Glutamatergic neuron (in vitro differentiated cells): Measurements from ENCODE around the gene PTGR3. TPM values are rescaled to one million over a fixed set of nuclear protein-coding genes. Genes with fewer than 3 reads are reported as not detected.

Experiments
- DNase-seq: peaks from one replicate; pipeline ENCODE4 v3.0.0; 2022
- H3K27ac Mint-ChIP-seq: one replicate; pipeline ENCODE4 v1.8.0; 2020; ENCODE audit warnings: mild to moderate bottlenecking, mixed read lengths, inconsistent platforms; ENCODE audit not compliant: unreplicated experiment
- H3K27me3 Mint-ChIP-seq: one replicate; pipeline ENCODE4 v1.8.0; 2020; ENCODE audit warnings: mild to moderate bottlenecking, moderate library complexity, mixed read lengths, inconsistent platforms; ENCODE audit not compliant: unreplicated experiment
- H3K36me3 Mint-ChIP-seq: one replicate; pipeline ENCODE4 v1.8.0; 2020; ENCODE audit warnings: mild to moderate bottlenecking, mixed read lengths, inconsistent platforms; ENCODE audit not compliant: unreplicated experiment
- H3K4me1 Mint-ChIP-seq: one replicate; pipeline ENCODE4 v1.8.0; 2020; ENCODE audit warnings: mild to moderate bottlenecking, low read depth, mixed read lengths, inconsistent platforms; ENCODE audit not compliant: unreplicated experiment
- H3K4me3 Mint-ChIP-seq: one replicate; pipeline ENCODE4 v1.8.0; 2020; ENCODE audit warnings: mild to moderate bottlenecking, mixed read lengths, inconsistent platforms; ENCODE audit not compliant: unreplicated experiment
- H3K9me3 Mint-ChIP-seq: one replicate; pipeline ENCODE4 v1.8.0; 2020; ENCODE audit warnings: mild to moderate bottlenecking, moderate library complexity, mixed read lengths, inconsistent platforms; ENCODE audit not compliant: unreplicated experiment
- CTCF ChIP-seq: fragments of 200-600 bp; sonication (generic); IDR thresholded peaks from one replicate; pipeline ENCODE4 v1.5.0; 2021; ENCODE audit not compliant: partially characterized antibody, unreplicated experiment
- total RNA-seq: library from RNA; stranded (reverse); fragmentation: NEBNext Ultra II Directional; extraction: Animal tissue kit (Norgen Biotek cat#: 25700); gene quantifications from one replicate; pipeline ENCODE4 v1.2.1, GENCODE V29; 2021; ENCODE audit not compliant: unreplicated experiment

The PTGR3 gene
- total RNA-seq, 1 donor from 2014 or later: 20.4 TPM

DNA sequence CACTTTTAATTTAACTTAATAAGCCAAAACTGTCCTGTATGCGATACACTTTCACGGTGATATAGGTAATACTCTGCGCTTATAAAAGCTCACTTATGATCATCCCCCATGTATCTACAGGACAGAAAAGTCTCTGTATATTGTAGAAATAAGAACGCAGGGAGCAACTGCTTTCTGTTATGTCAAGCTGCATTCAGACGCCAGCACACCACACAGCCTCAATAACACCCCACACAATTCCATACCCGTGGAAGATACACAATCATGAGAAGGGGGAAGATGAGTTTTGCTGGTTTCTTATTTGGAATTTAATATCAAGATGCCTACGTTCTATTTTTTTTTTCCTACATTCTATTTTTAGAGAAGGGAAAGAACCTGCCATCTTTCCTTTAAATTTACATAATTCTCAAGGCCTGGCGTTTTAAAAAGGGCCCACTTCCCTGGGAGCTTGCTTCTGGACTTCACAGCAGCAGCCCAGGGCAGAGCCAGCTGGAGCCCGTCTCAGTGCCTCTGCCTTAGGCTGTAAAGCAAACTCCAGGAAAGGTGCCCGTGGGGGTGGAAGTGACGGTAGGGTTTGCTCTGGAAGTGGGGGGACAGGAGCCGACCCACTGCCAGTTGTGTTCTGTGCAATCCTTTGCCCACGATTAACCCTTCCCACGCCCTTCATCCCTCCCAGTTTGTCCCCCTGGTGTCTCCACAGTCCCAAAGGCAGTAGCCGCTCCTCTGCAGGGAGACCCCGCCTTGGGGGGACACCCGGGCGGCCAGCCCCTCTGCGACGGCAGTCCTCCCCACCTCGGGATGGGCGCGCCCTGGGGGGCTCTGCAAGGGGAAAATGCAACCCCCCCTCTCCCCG, 5.3 kb downstream of the PTGR3 start:
- peaks cover 12% of the 10 kb centered on the region for H3K4me1 Mint-ChIP-seq
- no peak overlapping the region for H3K4me3 Mint-ChIP-seq
- no peaks in the 10 kb centered on the region for H3K36me3 Mint-ChIP-seq
- no peak overlapping the region for H3K27ac Mint-ChIP-seq
- no peak for TF ChIP-seq CTCF
- peaks cover 11% of the 10 kb centered on the region for H3K9me3 Mint-ChIP-seq
- H3K27me3 Mint-ChIP-seq: peaks cover 15% of the 10 kb centered on the region
- no peak for DNase-seq

DNA sequence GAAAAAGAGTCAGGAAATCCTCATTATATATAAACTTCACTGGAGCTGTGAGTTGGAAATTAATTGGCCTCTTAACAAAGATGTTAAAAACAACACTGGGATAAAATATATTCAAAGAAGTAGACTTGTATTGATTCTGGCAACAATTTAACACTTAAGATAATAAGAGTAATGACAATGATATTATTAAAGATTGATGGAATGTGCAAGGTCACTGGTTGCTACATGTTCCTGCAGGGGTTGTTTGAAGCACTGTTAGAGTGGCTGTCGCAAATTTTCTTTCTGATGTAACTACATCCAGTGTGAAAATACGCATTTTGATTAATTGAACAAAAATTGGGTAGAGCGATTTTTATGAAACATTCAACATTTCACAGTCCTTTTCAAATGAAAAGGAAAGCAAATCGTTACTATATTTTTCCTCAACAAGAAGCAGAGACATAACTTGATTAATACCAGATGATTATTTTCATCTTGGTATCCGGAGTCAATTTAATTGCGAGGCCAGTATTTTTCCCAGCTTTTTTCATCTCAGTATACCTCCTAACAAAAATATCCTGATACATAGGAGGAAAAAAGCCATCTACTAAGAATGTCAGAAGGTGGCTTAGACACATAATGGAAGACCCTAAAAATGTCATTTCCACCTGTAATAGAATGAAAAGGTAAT, 6.1 kb downstream of the PTGR3 start:
- Mint-ChIP-seq H3K27me3 (peaks cover 11% of the 10 kb centered on the region), H3K4me3 (no peak overlapping the region), H3K4me1 (peaks cover 12% of the 10 kb centered on the region), H3K9me3 (peaks cover 8% of the 10 kb centered on the region), H3K27ac (no peak overlapping the region), H3K36me3 (no peaks in the 10 kb centered on the region)
- no peak for DNase-seq
- no peak for TF ChIP-seq CTCF

GRCh38 chr18:75201282-75202270, 7.4 kb downstream of the PTGR3 start:
- Mint-ChIP-seq H3K27me3 (peaks cover 5% of the 10 kb centered on the region), H3K36me3 (no peaks in the 10 kb centered on the region), H3K27ac (no peak overlapping the region), H3K4me3 (no peak overlapping the region), H3K9me3 (peaks cover 5% of the 10 kb centered on the region), H3K4me1 (peaks cover 5% of the 10 kb centered on the region)
- no peak for DNase-seq
- no peak for TF ChIP-seq CTCF

- no peak for TF ChIP-seq CTCF
- Mint-ChIP-seq H3K36me3 (no peaks in the 10 kb centered on the region), H3K27me3 (peaks cover 3% of the 10 kb centered on the region), H3K4me3 (no peak overlapping the region), H3K27ac (no peak overlapping the region), H3K9me3 (peaks cover 4% of the 10 kb centered on the region), H3K4me1 (peaks cover 5% of the 10 kb centered on the region)
- DNase-seq: no peak
These were observed 8.2 kb downstream of the PTGR3 start for GRCh38 chr18:75200605-75201280.
